HG03558 (cell line): ENCODE data around the gene RPTOR.

Source experiments
- ATAC-seq: cut with Tn5 transposase; IDR thresholded peaks from one replicate; pipeline ENCODE4 v1.9.1; 2021; ENCODE audit warnings: moderate number of reproducible peaks; ENCODE audit not compliant: unreplicated experiment; ENCODE audit errors: extremely low read depth

The RPTOR gene

DNA sequence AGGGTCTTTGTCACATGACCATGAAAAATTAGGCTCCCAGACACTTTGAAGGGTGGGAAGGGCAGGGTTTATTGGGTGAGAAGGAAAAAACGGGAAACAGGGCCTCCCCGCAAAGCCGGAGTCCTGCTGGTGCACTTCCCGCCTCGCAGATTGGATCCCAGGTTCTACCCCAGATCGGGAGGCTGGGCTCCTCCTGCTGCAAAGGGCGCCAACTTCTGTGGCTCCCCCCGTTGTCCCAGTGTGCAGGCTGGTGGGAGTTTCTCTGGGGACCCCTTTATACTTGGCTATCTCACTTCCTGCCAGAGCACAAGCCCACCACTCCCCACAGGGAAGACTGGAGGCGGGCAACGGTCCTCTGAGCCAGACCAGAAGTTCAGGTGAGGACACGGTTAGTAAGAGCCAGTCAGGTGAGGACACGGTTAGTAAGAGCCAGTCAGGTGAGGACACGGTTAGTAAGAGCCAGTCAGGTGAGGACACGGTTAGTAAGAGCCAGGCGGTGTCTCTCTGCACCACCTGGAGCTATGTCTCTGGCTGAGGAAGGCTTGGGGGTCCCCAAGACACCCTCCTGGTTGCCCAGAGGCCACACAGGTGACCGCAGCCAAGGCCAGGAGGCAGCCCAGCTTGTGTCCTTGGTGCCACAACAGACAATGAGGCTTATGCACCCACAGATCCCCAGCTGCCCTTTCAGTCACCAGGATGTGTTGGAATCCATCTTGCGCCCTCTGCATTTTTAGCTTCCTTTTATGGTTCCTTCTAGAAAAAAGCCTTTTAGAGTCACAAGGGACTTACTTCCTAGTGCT is 398.9 kb downstream of the RPTOR start:
- no peak for ATAC-seq

DNA sequence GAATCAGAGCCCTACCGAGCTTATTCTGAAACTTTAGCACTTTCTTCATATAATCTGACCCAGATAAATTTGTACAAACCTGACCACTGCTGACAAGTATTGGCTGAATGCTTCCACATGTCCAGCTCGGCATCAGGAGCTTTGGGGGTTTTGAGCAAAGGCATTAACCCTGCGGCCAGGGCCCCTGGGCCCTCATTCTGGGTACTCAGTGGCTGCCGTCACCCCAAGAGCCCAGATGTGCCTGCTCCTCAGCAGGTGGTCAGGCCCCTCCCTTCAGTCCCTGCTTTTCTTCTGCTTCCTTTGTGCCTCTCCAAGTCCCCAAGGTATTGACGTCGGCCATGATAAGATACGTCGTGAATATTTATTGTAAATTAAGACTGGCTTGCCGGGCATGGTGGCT is 399.7 kb downstream of the RPTOR start:
- no peak for ATAC-seq

DNA sequence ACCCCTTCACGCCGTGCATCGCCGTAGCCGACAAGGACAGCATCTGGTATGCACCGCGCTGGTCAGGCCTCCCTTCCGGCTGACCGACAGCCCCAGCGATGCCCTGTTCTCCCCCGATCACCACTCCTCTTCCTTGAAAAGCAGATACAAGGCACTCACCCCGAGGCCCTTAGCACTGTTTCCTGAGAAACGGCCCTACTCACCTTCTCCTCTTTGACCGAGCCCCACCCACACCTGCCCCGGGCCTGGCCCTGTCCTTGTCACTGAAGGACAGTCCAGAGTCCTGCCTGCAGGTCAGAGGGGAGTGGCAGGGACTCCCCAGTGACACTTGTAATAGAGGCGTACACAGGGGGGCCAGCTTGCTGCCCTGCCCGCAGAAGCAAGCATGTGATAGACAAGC is 401.1 kb downstream of the RPTOR start:
- no peak for ATAC-seq

DNA sequence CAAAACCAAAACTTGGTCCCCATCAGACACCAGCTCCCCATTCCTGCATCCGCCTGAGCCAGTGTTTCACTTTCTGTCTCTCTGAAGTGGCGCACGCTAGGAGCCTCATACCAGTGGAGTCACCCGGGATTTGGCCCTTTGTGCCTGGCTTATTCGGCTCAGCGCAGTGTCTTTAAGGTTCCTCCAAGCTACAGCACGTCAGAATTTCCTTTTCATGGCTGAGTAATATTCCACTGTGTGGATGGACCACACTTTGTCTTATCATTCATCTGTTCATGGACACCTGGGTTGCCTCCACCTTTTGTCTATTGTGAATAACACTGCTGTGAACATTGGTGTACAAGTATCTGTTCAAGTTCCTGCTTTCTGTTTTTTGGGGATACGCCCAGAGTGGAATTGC is 401.8 kb downstream of the RPTOR start:
- no peak for ATAC-seq

DNA sequence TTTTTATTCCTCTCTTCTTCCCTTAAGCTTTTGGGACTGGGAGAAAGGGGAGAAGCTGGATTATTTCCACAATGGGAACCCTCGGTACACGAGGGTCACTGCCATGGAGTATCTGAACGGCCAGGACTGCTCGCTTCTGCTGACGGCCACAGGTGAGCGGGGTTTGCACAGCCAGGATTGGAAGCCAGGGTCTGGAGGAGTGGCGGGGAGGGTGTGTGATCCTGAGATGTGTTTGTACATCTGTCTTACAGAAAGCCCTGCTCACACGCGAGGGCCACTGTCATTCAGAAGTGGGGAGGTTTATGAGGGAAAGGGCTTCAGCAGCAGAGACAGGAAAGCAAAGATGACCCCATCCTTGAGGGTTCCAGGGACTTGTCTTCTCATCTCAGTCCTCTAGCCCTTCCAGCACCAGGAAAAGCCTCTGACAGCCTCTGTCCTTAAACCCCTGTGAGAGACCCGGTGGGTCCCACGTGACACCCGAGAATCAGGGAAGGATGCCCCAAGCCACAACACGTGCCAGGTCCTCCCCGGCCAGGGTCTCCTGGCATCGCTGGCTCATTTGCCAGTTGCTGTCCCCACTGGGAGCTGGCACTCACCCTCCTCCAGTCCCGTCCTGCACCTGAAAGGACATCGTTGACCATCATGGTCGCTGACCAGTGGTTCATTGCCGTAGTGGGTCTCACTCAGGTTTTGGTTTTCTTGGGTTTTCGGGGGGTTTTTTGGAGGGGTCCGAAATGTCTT is 402.7 kb downstream of the RPTOR start:
- no peak for ATAC-seq

DNA sequence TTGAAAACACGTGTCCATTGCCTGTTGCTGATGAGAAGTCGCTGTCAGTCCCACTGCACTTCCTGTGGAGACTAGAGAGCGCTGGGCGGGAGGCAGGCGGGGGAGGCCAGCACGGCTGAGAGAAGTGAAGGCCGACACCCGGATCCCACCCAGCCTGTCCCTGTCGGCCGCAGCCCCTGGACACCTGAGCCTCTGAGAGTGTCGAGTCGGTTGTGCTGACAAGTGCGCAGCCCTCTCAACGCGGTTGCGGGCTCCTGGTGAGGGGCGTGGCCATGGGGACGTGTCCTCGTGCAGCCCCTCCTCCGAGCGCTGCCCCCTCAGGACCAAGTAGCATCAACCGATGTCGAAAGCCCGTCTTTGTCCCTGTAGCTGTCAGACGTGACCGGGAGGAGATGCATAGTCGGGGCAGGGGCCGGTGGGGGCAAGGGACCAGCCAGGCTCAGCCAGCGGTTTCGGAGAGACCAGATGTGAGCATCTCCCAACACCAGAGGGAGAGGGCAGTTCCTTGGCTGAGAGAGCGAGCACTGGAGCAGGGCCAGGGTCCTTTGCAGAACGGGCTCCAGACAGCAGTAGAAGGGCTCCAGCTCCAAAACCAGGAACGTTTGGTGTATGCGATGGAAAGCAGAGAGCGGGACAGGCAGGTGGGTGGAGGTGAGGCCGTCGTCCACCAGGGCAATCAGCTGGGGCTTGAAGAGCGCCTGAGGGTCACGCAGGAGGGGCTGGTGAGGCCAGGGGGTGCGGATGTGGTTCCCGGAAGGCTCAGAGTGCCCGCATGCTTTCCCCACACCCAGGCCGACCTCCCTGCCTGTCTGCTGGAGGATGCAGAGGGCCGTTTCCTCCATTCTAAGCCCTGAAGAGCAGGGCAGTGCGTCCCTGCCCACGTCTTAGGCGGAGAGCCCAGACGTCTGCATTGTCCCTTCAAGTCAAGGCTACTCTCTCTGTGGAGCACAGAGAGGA is 403.7 kb downstream of the RPTOR start:
- no peak for ATAC-seq

DNA sequence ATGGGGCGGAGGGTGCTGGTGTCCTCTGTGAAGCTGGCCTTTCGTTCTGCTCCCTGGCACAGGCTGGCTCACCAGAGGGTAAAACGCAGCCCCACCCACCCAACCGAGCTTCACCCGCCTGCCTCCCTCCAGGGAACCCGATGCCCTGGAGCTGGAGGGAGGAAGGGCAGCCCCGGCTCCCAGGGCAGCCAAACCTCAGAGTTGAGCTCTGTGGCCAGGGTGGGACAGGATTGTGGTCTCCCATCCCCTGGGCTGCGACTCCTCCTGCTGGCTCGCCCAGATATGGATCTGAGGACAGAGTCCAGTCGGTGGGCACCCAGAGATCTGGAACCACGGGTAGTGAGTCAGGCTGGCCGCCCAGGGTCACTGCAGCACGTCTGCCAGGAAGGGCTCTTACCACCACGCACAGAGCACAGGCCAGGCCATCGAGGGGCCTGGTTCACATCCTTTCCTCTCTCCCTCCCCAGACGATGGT is 404.4 kb downstream of the RPTOR start:
- no peak for ATAC-seq

DNA sequence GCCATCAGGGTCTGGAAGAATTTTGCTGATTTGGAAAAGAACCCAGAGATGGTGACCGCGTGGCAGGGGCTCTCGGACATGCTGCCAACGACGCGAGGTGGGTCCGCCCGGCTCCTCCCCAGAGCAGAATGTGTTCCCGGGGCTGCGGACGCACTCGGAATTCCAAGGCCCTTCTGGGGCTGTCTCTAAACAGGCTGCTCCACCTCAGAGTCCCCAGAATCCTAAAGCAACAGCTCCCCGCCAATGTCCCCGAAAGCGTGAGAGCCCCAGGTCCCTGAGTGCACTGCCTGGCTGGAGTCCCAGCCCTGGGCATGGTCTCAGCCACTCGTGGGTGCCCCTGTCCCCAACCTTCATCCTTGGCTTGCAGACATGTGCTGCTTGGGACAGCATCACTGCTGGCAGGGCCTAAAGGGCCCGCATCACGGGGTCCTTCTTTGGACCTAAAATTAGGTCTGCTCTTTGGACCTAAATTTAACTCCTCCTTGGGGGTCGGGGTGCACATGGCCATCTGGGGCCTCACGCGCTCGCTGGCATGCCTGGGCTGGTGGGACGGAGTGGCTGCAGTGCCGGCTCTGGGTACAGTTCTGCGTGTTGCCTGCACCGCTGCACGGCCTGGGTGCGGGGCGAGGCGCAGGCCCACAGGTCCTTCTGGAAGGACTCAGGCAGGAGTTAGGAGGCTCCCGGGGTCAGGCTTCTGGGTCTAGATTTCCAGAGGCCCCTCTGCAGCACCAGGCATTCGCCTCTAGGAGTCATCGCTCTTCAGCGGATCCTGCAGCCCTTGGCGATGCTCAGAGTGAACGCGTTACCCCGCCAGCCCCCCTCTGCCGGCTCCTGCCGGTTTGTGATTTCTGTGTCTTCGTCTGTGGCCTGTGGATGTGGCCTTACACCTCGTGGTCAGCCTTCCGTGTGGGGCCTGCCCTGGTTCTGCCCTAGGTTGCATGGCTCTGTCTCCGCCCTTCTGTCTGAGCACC is 405.1 kb downstream of the RPTOR start:
- no peak for ATAC-seq

DNA sequence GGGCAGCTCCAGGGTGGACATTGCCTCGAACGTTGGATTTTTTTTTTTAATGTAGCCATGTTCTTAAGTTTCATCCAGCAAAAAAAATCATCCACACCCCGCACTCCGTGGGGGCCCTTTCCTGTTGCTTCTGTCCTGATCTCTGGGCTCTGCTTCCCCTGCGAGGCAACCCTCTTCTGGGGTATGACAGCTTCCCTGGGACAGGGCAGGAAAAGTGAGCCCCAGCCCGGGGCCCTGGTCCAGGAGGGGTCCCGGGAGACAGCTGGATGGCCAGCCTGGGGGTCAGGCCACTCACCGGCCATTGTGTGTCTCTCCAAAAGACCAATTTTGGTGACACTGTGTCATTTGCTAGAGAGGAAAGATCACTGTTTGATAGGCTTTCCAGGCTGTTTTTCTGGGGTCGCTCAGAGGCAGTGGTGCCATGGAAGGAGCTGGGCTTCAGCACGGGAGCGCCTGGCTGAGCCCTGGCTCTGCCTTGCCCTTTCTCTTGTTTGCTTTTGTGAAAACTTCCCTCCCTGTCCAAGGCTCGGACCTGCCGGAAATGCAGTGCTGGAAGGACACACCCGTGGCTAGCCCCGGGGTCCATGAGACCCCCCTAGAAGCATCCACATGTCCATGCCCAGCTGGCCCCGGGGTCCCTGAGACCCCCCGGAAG is 406.0 kb downstream of the RPTOR start:
- ATAC-seq, result no peak

DNA sequence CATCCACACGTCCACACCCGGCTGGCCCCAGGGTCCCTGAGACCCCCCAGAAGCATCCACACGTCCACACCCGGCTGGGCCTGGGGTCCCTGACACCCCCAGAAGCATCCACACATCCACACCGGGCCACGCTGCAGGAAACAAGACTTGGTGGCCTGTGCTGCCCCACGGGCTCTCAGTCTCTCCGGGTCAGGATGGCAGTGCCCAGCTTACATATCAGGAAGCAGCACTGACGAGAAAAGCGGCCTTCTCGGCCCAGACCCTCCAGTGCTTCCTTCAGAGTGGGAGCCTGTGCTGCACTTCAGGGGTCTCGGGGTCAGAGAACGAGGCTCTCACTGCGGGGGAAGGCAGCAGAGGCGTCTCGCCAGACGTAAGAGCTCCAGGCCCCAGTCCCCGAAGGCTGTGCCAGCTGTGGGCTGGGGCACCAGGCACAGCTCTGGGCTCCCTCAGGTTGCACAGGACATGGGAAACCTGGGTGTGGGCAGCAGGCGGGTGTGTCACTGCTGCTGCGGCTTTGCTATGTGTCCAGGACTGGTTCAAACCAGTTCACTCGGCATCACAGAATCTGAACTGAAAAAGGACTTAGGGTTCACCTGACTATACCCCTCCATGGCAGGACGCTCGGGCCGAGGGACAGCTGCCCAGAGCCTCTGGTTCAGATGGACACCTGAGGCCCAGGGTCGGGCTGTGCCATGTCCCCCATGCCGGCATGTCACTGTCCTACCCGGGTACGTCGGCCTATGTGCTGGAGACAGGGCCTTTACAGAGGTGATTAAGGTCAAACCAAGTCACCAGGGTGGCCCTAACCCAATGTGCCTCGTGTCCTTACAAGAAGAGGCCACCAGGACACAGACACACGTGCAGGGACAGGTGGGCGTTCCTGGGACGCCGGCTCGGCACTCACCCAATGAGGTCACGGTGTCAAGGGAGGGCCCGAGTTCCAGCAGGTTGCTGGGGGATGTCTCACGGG is 406.8 kb downstream of the RPTOR start:
- no peak for ATAC-seq

DNA sequence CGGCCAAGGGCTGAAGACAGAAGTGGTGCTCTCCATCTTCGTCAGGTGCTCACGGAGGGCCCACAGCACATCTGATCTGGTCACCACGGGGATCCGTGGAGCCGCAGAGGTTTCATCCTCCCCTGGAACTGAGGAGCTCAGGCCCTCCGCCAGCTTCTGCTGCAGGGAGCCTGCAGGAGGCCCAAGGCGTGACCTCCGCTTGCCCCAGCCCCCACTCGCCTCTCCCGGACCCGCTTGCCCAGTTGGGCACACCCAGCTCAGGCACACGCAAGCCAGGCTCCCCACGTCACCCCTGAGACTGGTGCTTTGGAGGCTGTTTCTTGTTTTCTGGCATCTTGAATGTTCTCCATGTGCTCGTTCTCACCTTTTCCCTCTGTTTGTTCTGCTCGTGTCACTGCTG is 407.7 kb downstream of the RPTOR start:
- ATAC-seq, result no peak

DNA sequence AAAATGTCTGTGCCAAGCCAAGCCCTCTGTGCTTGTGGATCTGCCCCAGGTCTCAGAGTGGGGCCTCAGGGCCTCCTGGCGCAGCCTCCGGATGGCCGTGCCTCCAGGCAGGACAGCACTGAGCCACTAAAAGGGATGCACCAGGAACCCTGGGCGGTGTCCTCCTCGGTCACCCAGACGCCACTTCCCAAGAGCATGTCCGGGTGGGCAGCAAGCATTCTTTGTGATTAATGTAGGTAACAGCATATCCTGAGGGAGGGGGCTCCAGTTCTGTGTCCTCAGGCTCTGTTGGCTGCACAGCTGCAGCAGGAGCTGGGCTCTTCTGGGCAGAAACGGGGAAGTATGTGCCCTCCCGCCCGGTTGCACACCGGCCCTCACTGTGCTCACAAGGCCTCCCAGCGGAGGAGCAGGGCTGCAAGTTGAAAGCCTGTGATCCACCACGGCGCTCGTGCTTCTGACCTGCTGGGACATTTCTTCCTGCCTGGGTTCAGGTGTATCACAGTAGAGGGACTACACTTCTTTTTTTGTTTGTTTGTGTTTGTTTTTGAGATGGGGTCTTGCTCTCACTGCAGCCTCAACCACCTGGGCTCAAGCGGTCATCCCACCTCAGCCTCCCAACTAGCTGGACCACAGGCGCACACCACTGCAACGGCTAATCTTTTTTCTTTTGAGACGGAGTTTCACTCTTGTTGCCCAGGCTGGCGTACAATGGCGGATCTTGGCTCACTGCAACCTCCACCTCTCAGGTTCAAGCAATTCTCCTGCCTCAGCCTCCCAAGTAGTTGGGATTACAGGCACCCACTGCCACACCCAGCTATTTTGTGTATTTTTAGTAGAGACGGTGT is 409.1 kb downstream of the RPTOR start:
- no peak for ATAC-seq

DNA sequence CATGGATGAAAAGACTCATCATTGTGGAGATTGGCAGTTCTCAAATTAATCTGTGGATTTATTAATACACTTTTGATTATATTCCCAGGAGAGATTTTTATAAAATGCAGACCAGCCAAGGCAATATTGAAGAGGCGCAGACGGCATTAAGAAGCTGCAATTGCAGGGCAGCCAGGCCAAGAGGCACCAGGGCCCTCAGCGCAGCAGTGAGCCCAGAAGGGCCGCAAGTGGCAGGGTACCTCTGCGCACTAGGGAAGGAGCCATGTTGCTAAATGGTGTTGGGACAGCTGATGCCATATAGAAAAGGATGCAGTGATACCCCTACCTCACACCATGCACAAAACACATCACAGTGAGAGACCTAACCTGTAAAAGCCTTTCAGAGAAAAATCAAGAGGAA is 410.4 kb downstream of the RPTOR start:
- ATAC-seq, result no peak

DNA sequence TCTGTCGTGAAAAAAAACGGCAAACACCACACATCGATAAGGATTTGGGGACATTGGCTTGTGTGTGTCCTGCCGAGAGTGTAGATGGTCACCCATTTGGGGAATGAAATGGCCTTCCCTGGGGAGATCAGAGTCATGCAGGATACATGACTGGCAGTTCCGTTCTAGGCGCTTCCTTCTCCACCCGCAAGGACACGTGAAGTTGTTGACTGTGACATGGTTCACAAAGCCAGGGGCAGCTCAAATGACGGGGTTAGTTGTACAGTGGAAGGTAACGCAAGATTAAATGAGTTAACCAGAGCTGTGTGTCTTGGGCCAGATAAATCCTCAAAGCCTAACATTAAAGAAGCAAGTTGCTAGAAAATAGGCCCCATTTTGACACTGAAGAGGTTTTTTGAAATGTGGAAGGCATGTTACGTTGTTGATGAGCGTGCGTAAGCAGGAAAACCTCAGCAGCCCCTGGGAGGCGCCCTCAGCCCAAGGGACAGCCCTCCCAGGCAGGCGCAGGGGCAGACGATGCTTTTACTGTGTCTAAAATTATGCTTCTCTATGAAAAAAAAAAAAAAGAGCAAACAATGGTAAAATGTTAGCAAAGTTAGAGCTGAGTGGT is 411.1 kb downstream of the RPTOR start:
- no peak for ATAC-seq

DNA sequence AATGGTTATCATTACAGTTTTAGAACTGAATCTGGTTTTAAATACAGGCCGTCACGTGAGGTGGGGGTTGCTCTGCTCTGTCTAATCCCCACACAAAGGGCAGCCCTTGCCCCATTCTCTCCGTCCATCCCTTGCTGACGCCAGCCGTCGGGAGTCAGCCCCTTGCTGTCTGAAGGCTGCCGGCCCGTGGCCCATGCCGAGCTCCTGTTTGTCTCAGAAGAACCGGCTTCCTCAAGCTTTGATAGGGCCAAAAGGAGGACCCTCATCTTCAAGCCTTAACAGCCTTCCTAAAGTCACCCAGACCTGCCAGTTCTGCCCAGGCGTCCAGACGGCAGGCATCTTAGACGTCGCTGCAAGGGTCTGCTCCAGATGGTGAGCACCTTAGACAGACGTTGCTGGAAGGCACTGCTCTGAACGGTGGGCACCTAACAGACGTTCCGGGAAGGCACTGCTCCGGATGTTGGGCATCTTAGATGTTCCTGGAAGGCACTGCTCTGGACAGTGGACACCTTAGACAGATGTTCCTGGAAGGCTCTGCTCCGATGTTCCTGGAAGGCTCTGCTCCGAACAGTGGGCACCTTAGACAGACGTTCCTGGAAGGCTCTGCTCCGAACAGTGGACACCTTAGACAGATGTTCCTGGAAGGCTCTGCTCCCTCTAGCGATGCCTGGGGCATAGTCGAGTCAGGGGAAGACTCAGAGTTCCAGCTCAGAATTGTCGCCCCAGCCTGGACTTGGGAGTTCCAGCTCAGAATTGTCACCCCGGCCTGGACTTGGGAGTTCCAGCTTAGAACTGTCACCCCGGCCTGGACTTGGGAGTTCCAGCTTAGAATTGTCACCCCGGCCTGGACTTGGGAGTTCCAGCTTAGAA is 411.9 kb downstream of the RPTOR start:
- ATAC-seq, result no peak
